WERI-Rb-1 (cell line): Measurements from ENCODE around the gene KIAA1755.

Experiments
- DNase-seq: peaks from one replicate; pipeline ENCODE4 v3.0.0-alpha.2; 2020
- H3K27ac ChIP-seq: fragments of 250-450 bp; sonication (Bioruptor Pico); 2 replicates; pipeline ENCODE4 v1.5.1; 2020; ENCODE audit warnings: mild to moderate bottlenecking, moderate library complexity
- H3K27me3 ChIP-seq: fragments of 250-450 bp; sonication (Bioruptor Pico); 2 replicates; pipeline ENCODE4 v1.5.1; 2021; ENCODE audit warnings: mild to moderate bottlenecking, low read depth, moderate library complexity; ENCODE audit not compliant: insufficient read depth, severe bottlenecking
- H3K36me3 ChIP-seq: fragments of 250-450 bp; sonication (Bioruptor Pico); 2 replicates; pipeline ENCODE4 v1.5.1; 2020; ENCODE audit warnings: mild to moderate bottlenecking, moderate library complexity
- H3K4me3 ChIP-seq: 2 replicates; pipeline ENCODE4 v1.5.1; 2011; ENCODE audit warnings: low read depth, mild to moderate bottlenecking, control low read depth, low read length
- H3K9me3 ChIP-seq: fragments of 250-450 bp; sonication (Bioruptor Pico); 2 replicates; pipeline ENCODE4 v1.5.1; 2021; ENCODE audit warnings: mild to moderate bottlenecking, moderate library complexity; ENCODE audit not compliant: severe bottlenecking
- TF ChIP-seq, protein P1 (sequence below): IDR thresholded peaks from 2 replicates; pipeline ENCODE4 v1.5.1; 2011; ENCODE audit warnings: low read depth, mild to moderate bottlenecking, control low read depth, inconsistent platforms, low read length

Gene KIAA1755

GRCh38 chr20:38277691-38278090 lies 17.2 kb upstream of the KIAA1755 start:
- peak overlapping the region; percentile 96 for H3K27ac ChIP-seq
- H3K36me3 ChIP-seq, result no peaks in the 10 kb centered on the region

GRCh38 chr20:38277285-38277684 lies 16.8 kb upstream of the KIAA1755 start:
- TF ChIP-seq, protein P1, sequence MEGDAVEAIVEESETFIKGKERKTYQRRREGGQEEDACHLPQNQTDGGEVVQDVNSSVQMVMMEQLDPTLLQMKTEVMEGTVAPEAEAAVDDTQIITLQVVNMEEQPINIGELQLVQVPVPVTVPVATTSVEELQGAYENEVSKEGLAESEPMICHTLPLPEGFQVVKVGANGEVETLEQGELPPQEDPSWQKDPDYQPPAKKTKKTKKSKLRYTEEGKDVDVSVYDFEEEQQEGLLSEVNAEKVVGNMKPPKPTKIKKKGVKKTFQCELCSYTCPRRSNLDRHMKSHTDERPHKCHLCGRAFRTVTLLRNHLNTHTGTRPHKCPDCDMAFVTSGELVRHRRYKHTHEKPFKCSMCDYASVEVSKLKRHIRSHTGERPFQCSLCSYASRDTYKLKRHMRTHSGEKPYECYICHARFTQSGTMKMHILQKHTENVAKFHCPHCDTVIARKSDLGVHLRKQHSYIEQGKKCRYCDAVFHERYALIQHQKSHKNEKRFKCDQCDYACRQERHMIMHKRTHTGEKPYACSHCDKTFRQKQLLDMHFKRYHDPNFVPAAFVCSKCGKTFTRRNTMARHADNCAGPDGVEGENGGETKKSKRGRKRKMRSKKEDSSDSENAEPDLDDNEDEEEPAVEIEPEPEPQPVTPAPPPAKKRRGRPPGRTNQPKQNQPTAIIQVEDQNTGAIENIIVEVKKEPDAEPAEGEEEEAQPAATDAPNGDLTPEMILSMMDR, result no peak

More at GRCh38 chr20:38277691-38278090, 17.2 kb upstream of the KIAA1755 start:
- DNase-seq, result peak; percentile 54
- Histone ChIP-seq H3K27me3 (no peaks in the 10 kb centered on the region), H3K9me3 (peaks cover 30% of the 10 kb centered on the region), H3K4me3 (peak overlapping the region; percentile 30)
- TF ChIP-seq, protein P1, result no peak

GRCh38 chr20:38275815-38276550 lies 15.4 kb upstream of the KIAA1755 start:
- H3K27ac ChIP-seq, result peak overlapping the region; percentile 96
- H3K36me3 ChIP-seq, result no peaks in the 10 kb centered on the region
- no peak overlapping the region for H3K4me3 ChIP-seq
- peaks cover 19% of the 10 kb centered on the region for H3K9me3 ChIP-seq
- no peak for DNase-seq
- TF ChIP-seq, protein P1, result no peak
- H3K27me3 ChIP-seq, result no peaks in the 10 kb centered on the region

More at GRCh38 chr20:38277285-38277684, 16.8 kb upstream of the KIAA1755 start:
- peak overlapping the region; percentile 96 for H3K27ac ChIP-seq
- DNase-seq, result no peak
- no peaks in the 10 kb centered on the region for H3K27me3 ChIP-seq
- no peak overlapping the region; the same call in 1 of the 2 replicates for H3K4me3 ChIP-seq
- no peaks in the 10 kb centered on the region for H3K36me3 ChIP-seq
- H3K9me3 ChIP-seq, result peaks cover 30% of the 10 kb centered on the region

GRCh38 chr20:38272961-38273360 lies 12.4 kb upstream of the KIAA1755 start:
- H3K27ac ChIP-seq, result no peak overlapping the region
- TF ChIP-seq, protein P1, result no peak
- no peak overlapping the region for H3K4me3 ChIP-seq
- no peak for DNase-seq
- H3K36me3 ChIP-seq, result no peaks in the 10 kb centered on the region
- no peaks in the 10 kb centered on the region for H3K27me3 ChIP-seq
- H3K9me3 ChIP-seq, result peaks cover 16% of the 10 kb centered on the region

GRCh38 chr20:38272398-38272797 lies 11.9 kb upstream of the KIAA1755 start:
- no peak overlapping the region for H3K27ac ChIP-seq
- no peaks in the 10 kb centered on the region for H3K36me3 ChIP-seq
- no peaks in the 10 kb centered on the region for H3K27me3 ChIP-seq
- no peak for DNase-seq
- TF ChIP-seq, protein P1, result no peak
- peaks cover 16% of the 10 kb centered on the region for H3K9me3 ChIP-seq
- H3K4me3 ChIP-seq, result no peak overlapping the region
